A204.1 (cell line): ENCODE results near the gene GATA3.

Experiments
- FAIRE-seq: peaks from 2 replicates; lab custom pipeline; 2012; peaks lifted over from hg19 to GRCh38; lab: Jason Lieb, UNC

The GATA3 gene

GRCh38 chr10:8037941-8038894 lies 16.3 kb upstream of the GATA3 start:
- no peak for FAIRE-seq

GRCh38 chr10:8039321-8039881 lies 15.1 kb upstream of the GATA3 start:
- no peak for FAIRE-seq

DNA sequence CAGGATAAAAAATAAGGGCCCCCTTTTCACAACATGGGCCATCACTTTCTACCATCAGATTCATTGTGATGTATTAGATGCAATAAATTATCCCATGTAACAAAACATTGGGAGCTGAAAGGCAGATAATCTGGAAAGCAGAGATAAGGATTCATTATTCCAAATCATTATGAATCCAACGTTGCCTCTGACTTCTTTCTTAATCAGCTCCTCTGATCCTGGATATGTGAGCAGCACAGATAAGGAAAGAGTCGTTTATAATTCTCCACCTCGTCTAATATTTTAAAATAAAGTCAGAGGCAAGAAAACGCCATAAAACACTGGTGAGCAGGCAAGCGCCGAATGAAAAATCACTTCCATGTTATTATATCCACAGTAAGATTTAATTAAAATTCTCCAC lies 13.8 kb upstream of the GATA3 start:
- FAIRE-seq, result no peak

DNA sequence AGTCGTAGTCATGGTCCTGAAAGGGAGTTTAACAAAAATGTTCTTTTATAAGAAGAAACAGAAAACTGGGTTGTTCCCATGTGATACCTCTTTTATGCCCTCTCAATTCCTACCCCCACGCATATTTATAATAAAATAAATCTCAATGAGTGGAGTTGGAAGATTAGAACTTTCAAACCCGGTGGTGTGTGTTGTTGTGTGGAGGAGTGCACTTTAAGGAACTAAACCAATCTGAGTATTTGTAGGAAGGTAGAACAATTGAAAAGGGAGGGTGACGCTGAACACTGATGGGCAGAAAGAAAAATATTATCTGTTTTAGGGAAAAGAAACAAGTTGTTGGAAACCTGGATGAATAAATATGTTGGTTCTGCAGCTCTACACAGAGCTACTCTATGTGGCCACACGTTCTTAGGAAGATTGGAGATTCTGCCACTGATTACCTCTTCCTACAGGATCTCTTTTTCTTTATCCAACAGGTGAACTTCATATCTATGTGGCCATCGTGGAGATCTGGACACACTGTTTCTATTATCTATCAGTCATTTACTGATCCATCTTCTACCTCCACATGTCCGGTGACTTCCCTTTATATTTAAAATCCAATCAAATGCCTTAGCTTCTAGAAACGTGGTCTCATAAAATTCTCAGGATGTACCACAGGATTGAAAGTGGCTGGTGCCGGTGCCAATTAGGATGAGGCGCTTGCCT lies 13.1 kb upstream of the GATA3 start:
- no peak for FAIRE-seq

GRCh38 chr10:8041992-8042720 lies 12.3 kb upstream of the GATA3 start:
- FAIRE-seq, result no peak

- FAIRE-seq, result no peak
Measured at GRCh38 chr10:8042721-8043568, 11.5 kb upstream of the GATA3 start.

- FAIRE-seq, result no peak
Measured at GRCh38 chr10:8043569-8044306, 10.8 kb upstream of the GATA3 start.

GRCh38 chr10:8044331-8044907 lies 10.1 kb upstream of the GATA3 start:
- no peak for FAIRE-seq

GRCh38 chr10:8044908-8045725 lies 9.4 kb upstream of the GATA3 start:
- no peak for FAIRE-seq

DNA sequence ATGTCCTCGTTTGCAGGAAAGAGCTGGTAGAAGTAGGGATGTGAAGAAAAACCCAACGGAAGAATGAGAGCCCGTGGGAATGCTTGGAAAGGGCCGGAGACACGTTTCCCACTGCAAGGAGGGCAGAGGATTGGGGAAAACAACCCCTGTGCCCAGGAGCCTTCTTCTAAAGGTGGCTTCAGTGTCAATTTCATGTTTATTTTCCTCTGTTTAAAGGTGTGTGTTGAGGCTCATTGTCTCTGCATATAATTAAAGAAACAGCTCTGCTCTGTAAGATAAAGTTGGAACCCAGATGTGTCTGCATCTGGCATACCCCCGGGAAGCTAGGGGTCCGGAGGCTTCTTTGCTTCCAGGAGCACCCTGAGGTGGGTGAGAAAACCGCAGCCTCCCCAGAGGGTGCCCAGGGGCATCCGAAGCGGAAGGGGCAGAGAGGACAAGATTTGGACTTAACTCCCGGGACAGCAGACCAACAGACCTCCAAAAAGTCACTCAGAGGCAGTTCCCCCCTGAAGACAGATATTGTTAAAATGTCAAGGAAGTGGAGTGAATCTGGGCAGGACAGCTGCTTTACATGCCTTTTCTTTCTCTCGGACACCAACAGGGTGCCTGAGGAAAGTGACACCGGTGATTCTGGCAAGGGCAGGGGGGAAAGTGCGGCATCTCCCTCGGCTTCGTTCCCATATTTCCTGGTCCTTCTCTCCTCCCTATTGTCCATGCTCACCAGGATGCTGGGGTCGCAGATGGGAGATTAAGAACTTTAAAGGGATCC lies 8.6 kb upstream of the GATA3 start:
- no peak for FAIRE-seq

- no peak for FAIRE-seq
Measured at GRCh38 chr10:8047452-8048280, 6.8 kb upstream of the GATA3 start.

- no peak for FAIRE-seq
Measured at GRCh38 chr10:8048281-8049008, 6.0 kb upstream of the GATA3 start.

- no peak for FAIRE-seq
Measured at GRCh38 chr10:8049045-8049864, 5.2 kb upstream of the GATA3 start.

DNA sequence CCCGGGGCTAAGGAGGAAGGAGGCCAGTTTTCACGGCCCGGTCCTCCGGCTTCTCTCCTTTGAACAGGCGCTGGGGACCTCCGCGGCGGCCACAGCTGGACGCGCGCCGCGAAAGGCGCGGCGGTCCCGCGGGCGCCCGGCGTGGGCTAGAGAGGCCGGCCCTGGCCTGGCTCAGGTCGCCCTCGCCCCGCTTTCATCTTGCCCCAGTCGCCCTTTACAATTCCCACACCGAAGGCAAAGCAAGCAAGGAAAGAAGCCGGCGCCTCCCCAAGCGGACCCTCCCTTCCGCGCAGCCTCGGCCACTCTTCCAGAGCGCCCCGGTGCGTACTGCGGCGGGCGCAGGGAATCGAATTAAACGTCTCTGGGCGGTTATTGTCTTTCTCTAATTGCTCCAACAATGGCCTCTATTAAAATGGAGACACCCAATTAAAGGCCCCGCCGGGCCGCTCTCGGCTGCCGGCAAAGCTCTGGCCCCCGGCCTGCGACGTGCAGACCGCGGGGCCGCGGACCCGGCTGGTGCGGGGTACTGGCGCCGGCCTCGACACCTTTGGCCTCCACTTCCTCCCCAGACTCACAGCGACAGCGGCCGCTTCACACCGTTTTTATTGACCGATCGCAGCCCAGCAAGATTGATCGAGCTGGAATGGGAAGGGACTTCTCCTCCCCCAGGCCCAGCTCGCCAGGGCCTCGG lies 4.5 kb upstream of the GATA3 start:
- FAIRE-seq, result no peak

- no peak for FAIRE-seq
Measured at GRCh38 chr10:8050556-8051108, 3.9 kb upstream of the GATA3 start.
